Transverse colon (tissue), 3 donors: Measurements from ENCODE around the gene C1QTNF12.

Experiments
- POLR2A ChIP-seq: fragments of 450-650 bp; IDR thresholded peaks from one replicate; pipeline ENCODE4 v1.6.1; 2016; ENCODE audit warnings: antibody characterized with exemption, mild to moderate bottlenecking, moderate library complexity
- TF ChIP-seq, protein P1 (sequence below), 5 experiments: fragments of 200-600 bp in 3 of 5; fragments of 450-650 bp in 2 of 5; sonication (generic) in 3 of 5; IDR thresholded peaks; 1 replicate in 2 of 5; 2 replicates in 3 of 5; pipeline ENCODE4 v1.5.1; 2016 to 2017; ENCODE audit warnings: antibody characterized with exemption in 5 of 5, inconsistent platforms in 3 of 5, mild to moderate bottlenecking in 2 of 5, moderate library complexity in 1 of 5

DNA sequence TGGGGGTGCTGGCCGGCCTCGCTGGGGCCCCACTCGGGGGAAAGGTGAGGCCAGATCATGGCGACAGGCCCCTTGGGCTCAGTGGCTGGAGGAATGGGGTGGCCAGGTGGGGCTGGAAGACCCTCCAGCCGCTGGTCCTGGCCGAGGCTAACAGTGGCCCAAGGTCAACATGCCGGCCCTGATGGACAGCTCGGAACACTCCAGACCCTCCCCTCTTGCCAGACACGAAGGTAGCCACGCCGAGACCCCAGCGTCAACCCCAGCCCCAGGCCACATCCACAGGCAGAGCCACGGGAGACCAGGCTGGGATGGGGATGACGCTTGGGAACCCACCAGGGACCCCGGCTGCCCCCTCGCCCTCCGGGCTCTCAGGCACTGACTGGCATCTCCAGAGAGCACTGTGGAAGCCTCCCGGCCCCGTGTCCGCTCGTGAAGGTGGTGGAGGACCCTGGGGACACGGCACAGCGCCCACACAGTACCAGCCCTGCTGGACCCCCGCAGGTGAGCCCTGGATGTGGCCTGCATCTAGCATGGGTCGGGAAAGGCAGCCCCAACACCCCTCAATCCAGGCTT is 905 bp upstream of the C1QTNF12 start:
- TF ChIP-seq, protein P1, sequence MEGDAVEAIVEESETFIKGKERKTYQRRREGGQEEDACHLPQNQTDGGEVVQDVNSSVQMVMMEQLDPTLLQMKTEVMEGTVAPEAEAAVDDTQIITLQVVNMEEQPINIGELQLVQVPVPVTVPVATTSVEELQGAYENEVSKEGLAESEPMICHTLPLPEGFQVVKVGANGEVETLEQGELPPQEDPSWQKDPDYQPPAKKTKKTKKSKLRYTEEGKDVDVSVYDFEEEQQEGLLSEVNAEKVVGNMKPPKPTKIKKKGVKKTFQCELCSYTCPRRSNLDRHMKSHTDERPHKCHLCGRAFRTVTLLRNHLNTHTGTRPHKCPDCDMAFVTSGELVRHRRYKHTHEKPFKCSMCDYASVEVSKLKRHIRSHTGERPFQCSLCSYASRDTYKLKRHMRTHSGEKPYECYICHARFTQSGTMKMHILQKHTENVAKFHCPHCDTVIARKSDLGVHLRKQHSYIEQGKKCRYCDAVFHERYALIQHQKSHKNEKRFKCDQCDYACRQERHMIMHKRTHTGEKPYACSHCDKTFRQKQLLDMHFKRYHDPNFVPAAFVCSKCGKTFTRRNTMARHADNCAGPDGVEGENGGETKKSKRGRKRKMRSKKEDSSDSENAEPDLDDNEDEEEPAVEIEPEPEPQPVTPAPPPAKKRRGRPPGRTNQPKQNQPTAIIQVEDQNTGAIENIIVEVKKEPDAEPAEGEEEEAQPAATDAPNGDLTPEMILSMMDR (IDR thresholded peaks at IDR 0.05): no peak
- no peak for TF ChIP-seq POLR2A
